Vagina (tissue), 2 donors: Measurements from ENCODE around the gene CCDC200. TPM values are rescaled to one million over a fixed set of nuclear protein-coding genes. Genes with fewer than 3 reads are reported as not detected.
A peak's percentile ranks its signal among the peaks of the same experiment; 100 is the strongest.

Experiments
- DNase-seq, 2 donors: peaks; one replicate each; pipeline ENCODE4 v3.0.0-alpha.2; 2017; ENCODE audit errors: extremely low spot score in 2 of 2
- H3K27ac ChIP-seq: fragments of 200-600 bp; sonication (generic); one replicate; pipeline ENCODE4 v1.5.1; 2019
- H3K27me3 ChIP-seq: fragments of 200-600 bp; sonication (generic); one replicate; pipeline ENCODE4 v1.5.1; 2019
- H3K36me3 ChIP-seq, 2 donors: fragments of 200-600 bp; sonication (generic); one replicate each; pipeline ENCODE4 v1.5.1; 2017 to 2019
- H3K4me1 ChIP-seq: fragments of 200-600 bp; sonication (generic); one replicate; pipeline ENCODE4 v1.5.1; 2019
- H3K4me3 ChIP-seq, 2 donors: fragments of 200-600 bp; sonication (generic); 1 replicate in 1 of 2; 2 replicates in 1 of 2; pipeline ENCODE4 v1.5.1; 2016 to 2019
- H3K9me3 ChIP-seq: fragments of 200-600 bp; sonication (generic); one replicate; pipeline ENCODE4 v1.5.1; 2019
- CTCF ChIP-seq, 3 experiments: fragments of 450-650 bp in 2 of 3; fragments of 200-600 bp in 1 of 3; sonication (generic) in 1 of 3; IDR thresholded peaks; one replicate each; pipeline ENCODE4 v1.5.1; 2017 to 2019; ENCODE audit warnings: antibody characterized with exemption in 3 of 3, mild to moderate bottlenecking in 2 of 3, moderate library complexity in 2 of 3
- POLR2A ChIP-seq, 2 donors: fragments of 450-650 bp; IDR thresholded peaks; one replicate each; pipeline ENCODE4 v1.6.1; 2017; ENCODE audit warnings: antibody characterized with exemption in 2 of 2, mild to moderate bottlenecking in 2 of 2, moderate library complexity in 2 of 2
- POLR2AphosphoS5 ChIP-seq, 2 donors: sonication (generic); formaldehyde crosslinking; IDR thresholded peaks; one replicate each; pipeline ENCODE4 v1.9.0; 2017; ENCODE audit warnings: antibody characterized with exemption in 2 of 2, mild to moderate bottlenecking in 2 of 2, low read depth in 1 of 2; ENCODE audit not compliant: insufficient read depth in 1 of 2
- intact Hi-C: fragments of 100-400 bp; cut with DNase I; formaldehyde crosslinking; loops from one replicate; pipeline ENCODE4 v1.15.1; 2023
- total RNA-seq: library from RNA; depleted of rRNA; stranded (reverse); fragments of >200 nt; gene quantifications from one replicate; pipeline ENCODE4 v1.2.3, GENCODE V29; 2016

The CCDC200 gene
- total RNA-seq, 1 donor from 2014 or later: not detected

GRCh38 chr17:43226393-43226792 lies 2.0 kb downstream of the CCDC200 start:
- intact Hi-C loops: no loop called here
- Histone ChIP-seq H3K4me1 (no peaks in the 10 kb centered on the region), H3K9me3 (no peaks in the 10 kb centered on the region), H3K36me3 (peaks cover 0 to 5% of the 10 kb centered on the region in 2 donors), H3K27me3 (no peaks in the 10 kb centered on the region), H3K4me3 (no peak overlapping the region), H3K27ac (no peak overlapping the region)
- TF ChIP-seq POLR2AphosphoS5 (IDR thresholded peaks at IDR 0.05; ENCODE audit: insufficient read depth in 1 of 2, low read depth in 1 of 2): no peak
- TF ChIP-seq CTCF (IDR thresholded peaks at IDR 0.05): no peak
- no peak for TF ChIP-seq POLR2A (IDR thresholded peaks at IDR 0.05)
- DNase-seq: peak; percentile 20 to 28

GRCh38 chr17:43224146-43224705 lies 4.2 kb downstream of the CCDC200 start:
- peak in 1 of 2 donors; percentile 16 for DNase-seq
- Histone ChIP-seq H3K27me3 (no peaks in the 10 kb centered on the region), H3K4me1 (no peaks in the 10 kb centered on the region), H3K36me3 (peaks cover 0 to 5% of the 10 kb centered on the region in 2 donors), H3K4me3 (no peak overlapping the region), H3K27ac (no peak overlapping the region), H3K9me3 (no peaks in the 10 kb centered on the region)
- intact Hi-C loops: no loop called here
- TF ChIP-seq POLR2A (IDR thresholded peaks at IDR 0.05) (no peak), CTCF (IDR thresholded peaks at IDR 0.05) (no peak), POLR2AphosphoS5 (IDR thresholded peaks at IDR 0.05; ENCODE audit: insufficient read depth in 1 of 2, low read depth in 1 of 2) (no peak)

- Histone ChIP-seq H3K4me3 (no peak overlapping the region), H3K9me3 (no peaks in the 10 kb centered on the region), H3K27me3 (no peaks in the 10 kb centered on the region), H3K4me1 (no peaks in the 10 kb centered on the region), H3K36me3 (peaks cover 0 to 10% of the 10 kb centered on the region in 2 donors), H3K27ac (no peak overlapping the region)
- intact Hi-C loops: no loop called here
- TF ChIP-seq CTCF (IDR thresholded peaks at IDR 0.05): no peak
- no peak for TF ChIP-seq POLR2AphosphoS5 (IDR thresholded peaks at IDR 0.05; ENCODE audit: insufficient read depth in 1 of 2, low read depth in 1 of 2)
- no peak for DNase-seq
Observed at GRCh38 chr17:43220511-43221125, 7.8 kb downstream of the CCDC200 start.

GRCh38 chr17:43219746-43220380 lies 8.6 kb downstream of the CCDC200 start:
- H3K4me3 ChIP-seq: no peak overlapping the region
- peaks cover 0 to 8% of the 10 kb centered on the region in 2 donors for H3K36me3 ChIP-seq
- no peak for TF ChIP-seq POLR2AphosphoS5 (IDR thresholded peaks at IDR 0.05; ENCODE audit: insufficient read depth in 1 of 2, low read depth in 1 of 2)
- no peak for TF ChIP-seq POLR2A (IDR thresholded peaks at IDR 0.05)
- no peak for TF ChIP-seq CTCF (IDR thresholded peaks at IDR 0.05)
- H3K9me3 ChIP-seq: no peaks in the 10 kb centered on the region
- no peak for DNase-seq
- H3K27ac ChIP-seq: no peak overlapping the region
- H3K4me1 ChIP-seq: no peaks in the 10 kb centered on the region
- H3K27me3 ChIP-seq: no peaks in the 10 kb centered on the region
- intact Hi-C loops: loop anchor here (10.0 kb wide), 1 partner anchor 115 kb away; no protein-coding TSS in a partner anchor

GRCh38 chr17:43219001-43219400 lies 9.4 kb downstream of the CCDC200 start:
- no peak overlapping the region for H3K4me3 ChIP-seq
- DNase-seq: no peak
- H3K27ac ChIP-seq: no peak overlapping the region
- TF ChIP-seq POLR2AphosphoS5 (IDR thresholded peaks at IDR 0.05; ENCODE audit: insufficient read depth in 1 of 2, low read depth in 1 of 2) (no peak), CTCF (IDR thresholded peaks at IDR 0.05) (no peak), POLR2A (IDR thresholded peaks at IDR 0.05) (no peak)
- no peaks in the 10 kb centered on the region for H3K27me3 ChIP-seq
- intact Hi-C loops: loop anchor here (10.0 kb wide), 1 partner anchor 116 kb away; no protein-coding TSS in a partner anchor
- no peaks in the 10 kb centered on the region for H3K9me3 ChIP-seq
- H3K36me3 ChIP-seq: peaks cover 0 to 4% of the 10 kb centered on the region in 2 donors
- H3K4me1 ChIP-seq: no peaks in the 10 kb centered on the region
